Activated CD8-positive, alpha-beta memory T cell treated with anti-CD3 and anti-CD28 coated beads for 36 hours (primary cell): ENCODE data around the gene WDR43. TPM values are rescaled to one million over a fixed set of nuclear protein-coding genes. Genes with fewer than 3 reads are reported as not detected.

ENCODE experiments used
- total RNA-seq, 2 experiments: library from RNA; stranded (reverse); gene quantifications; one replicate each; pipeline ENCODE4 v1.2.3, GENCODE V29; 2021

Gene WDR43
- total RNA-seq, 2 experiments from 2014 or later = 175 to 178 TPM

Other genes with a start within 250 kb of the WDR43 start
- 100 to 1,000 TPM; 225 to 241 TPM for gene PPP1CB, start 142.8 kb upstream of the WDR43 start, total RNA-seq
- under 1 TPM; 0.89 to 0.99 TPM for gene SPDYA, start 83.8 kb upstream of the WDR43 start, total RNA-seq
- gene TRMT61B, start 24.4 kb upstream of the WDR43 start, total RNA-seq = 10 to 100 TPM; 19.0 to 19.6 TPM
- 1 to 10 TPM; 5.7 to 6.4 TPM for gene TOGARAM2, start 86.6 kb downstream of the WDR43 start, total RNA-seq
- not detected for gene PCARE, start 179.9 kb downstream of the WDR43 start, total RNA-seq
- 10 to 100 TPM; 18.5 to 21.5 TPM for gene CLIP4, start 220.7 kb downstream of the WDR43 start, total RNA-seq